ENCODE measurements around the gene CHRNA10. TPM values are rescaled to one million over a fixed set of nuclear protein-coding genes. Genes with fewer than 3 reads are reported as not detected.

Gene CHRNA10
- total and polyA plus RNA-seq, 2 experiments from 2014 or later, result 0.53 TPM; not detected in 1

DNA sequence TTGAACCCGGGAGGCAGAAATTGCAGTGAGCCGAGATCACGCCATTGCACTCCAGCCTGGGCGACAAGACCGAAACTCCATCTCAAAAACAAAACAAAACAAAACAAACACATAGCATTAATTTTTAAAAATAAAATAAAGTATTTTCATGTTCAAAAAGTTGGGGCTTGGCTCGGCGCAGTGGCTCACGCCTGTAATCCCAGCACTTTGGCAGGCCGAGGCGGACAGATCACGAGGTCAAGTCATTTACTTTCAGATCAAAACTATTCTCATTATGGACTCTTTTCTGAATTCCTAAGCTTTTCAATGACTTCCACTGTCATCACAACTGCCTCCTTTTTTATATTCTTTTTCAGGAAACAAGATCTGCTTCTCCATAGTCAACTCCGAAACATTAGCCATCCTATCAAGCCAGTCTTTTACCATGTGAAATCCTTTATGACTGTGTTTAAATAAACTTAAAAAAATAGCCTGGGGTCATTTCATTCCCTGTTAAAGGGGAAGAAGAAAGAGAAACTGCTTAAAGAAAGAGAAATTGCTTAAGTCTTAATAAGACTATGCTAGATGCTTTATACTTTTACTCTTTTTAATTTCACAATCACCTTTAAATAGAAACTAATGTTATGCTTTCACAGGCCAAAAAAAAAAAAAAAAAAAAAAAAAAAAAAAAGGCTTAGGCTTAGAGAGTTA lies 13.1 kb upstream of the CHRNA10 start:
- TF ChIP-seq EZH2 (IDR thresholded peaks at IDR 0.05; ENCODE audit: borderline replicate concordance), result no peak
- TF ChIP-seq, protein P1, sequence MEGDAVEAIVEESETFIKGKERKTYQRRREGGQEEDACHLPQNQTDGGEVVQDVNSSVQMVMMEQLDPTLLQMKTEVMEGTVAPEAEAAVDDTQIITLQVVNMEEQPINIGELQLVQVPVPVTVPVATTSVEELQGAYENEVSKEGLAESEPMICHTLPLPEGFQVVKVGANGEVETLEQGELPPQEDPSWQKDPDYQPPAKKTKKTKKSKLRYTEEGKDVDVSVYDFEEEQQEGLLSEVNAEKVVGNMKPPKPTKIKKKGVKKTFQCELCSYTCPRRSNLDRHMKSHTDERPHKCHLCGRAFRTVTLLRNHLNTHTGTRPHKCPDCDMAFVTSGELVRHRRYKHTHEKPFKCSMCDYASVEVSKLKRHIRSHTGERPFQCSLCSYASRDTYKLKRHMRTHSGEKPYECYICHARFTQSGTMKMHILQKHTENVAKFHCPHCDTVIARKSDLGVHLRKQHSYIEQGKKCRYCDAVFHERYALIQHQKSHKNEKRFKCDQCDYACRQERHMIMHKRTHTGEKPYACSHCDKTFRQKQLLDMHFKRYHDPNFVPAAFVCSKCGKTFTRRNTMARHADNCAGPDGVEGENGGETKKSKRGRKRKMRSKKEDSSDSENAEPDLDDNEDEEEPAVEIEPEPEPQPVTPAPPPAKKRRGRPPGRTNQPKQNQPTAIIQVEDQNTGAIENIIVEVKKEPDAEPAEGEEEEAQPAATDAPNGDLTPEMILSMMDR (IDR thresholded peaks at IDR 0.05; ENCODE audit: poor library complexity), result no peak
- no peak for TF ChIP-seq EZH2phosphoT487 (IDR thresholded peaks at IDR 0.05; ENCODE audit: low read depth, severe bottlenecking, unreplicated experiment)
- no peak overlapping the region for H3K27ac ChIP-seq

GRCh38 chr11:3683039-3683438 lies 11.9 kb upstream of the CHRNA10 start:
- no peaks in the 10 kb centered on the region for H3K4me1 ChIP-seq (ENCODE audit: insufficient read depth)
- H3K4me2 ChIP-seq, result no peak overlapping the region
- no peaks in the 10 kb centered on the region for H3K9me2 ChIP-seq (replicated peaks; ENCODE audit: insufficient read depth)
- no peak for TF ChIP-seq EZH2phosphoT487 (IDR thresholded peaks at IDR 0.05; ENCODE audit: low read depth, severe bottlenecking, unreplicated experiment)
- TF ChIP-seq, protein P1 (IDR thresholded peaks at IDR 0.05; ENCODE audit: poor library complexity), result no peak
- no peak for TF ChIP-seq EZH2 (IDR thresholded peaks at IDR 0.05; ENCODE audit: borderline replicate concordance)
- no peak for DNase-seq (ENCODE audit: low spot score)
- no peaks in the 10 kb centered on the region for H4K20me1 ChIP-seq (ENCODE audit: insufficient read depth, poor library complexity, severe bottlenecking)
- no peaks in the 10 kb centered on the region for H3K9me3 ChIP-seq (ENCODE audit: low read depth)
- no peaks in the 10 kb centered on the region for H3K36me3 ChIP-seq (replicated peaks; ENCODE audit: insufficient read depth, low read depth)
- H3K79me2 ChIP-seq, result no peaks in the 10 kb centered on the region
- H3K27me3 ChIP-seq, result no peaks in the 10 kb centered on the region
- H3K27ac ChIP-seq, result no peak overlapping the region
- H3K4me3 ChIP-seq, result no peak overlapping the region
- no peak overlapping the region for H2AFZ ChIP-seq
- WGBS (ENCODE audit: low lambda C conversion rate, missing lambda C conversion rate), result 90% methylated on average over 9 of the region's 9 CpGs

More for the DNA sequence above, 13.1 kb upstream of the CHRNA10 start:
- Histone ChIP-seq H3K4me3 (no peak overlapping the region), H3K9me2 (replicated peaks; ENCODE audit: insufficient read depth) (no peaks in the 10 kb centered on the region), H3K4me1 (ENCODE audit: insufficient read depth) (no peaks in the 10 kb centered on the region), H4K20me1 (ENCODE audit: insufficient read depth, poor library complexity, severe bottlenecking) (no peaks in the 10 kb centered on the region), H3K36me3 (replicated peaks; ENCODE audit: insufficient read depth, low read depth) (no peaks in the 10 kb centered on the region), H3K27me3 (no peaks in the 10 kb centered on the region), H3K9me3 (ENCODE audit: low read depth) (no peaks in the 10 kb centered on the region), H3K4me2 (no peak overlapping the region), H3K79me2 (no peaks in the 10 kb centered on the region), H2AFZ (no peak overlapping the region)
- DNase-seq (ENCODE audit: low spot score), result no peak
- WGBS (ENCODE audit: low lambda C conversion rate, missing lambda C conversion rate), result 96% methylated on average over 12 of the region's 12 CpGs

DNA sequence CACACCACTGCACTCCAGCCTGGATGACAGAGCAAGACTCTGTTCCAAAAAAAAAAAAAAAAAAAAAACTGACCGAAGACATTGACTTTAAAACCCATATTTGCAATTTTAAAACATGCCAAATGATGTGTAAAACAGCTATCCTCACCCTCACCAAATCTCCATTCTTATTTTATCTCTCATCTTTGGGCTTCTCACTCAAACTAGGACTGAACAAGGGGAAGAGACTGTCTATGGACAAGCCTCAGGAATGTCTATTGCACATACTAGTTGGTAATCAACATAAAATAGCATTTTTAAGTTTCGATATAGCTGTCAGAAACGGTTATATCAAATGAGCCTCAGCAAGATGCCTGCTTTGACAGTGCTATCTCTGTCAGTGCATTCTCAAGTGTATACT lies 7.9 kb upstream of the CHRNA10 start:
- Histone ChIP-seq H2AFZ (no peak overlapping the region), H3K4me1 (ENCODE audit: insufficient read depth) (no peaks in the 10 kb centered on the region), H3K9me3 (ENCODE audit: low read depth) (no peaks in the 10 kb centered on the region), H3K36me3 (replicated peaks; ENCODE audit: insufficient read depth, low read depth) (no peaks in the 10 kb centered on the region), H3K4me3 (no peak overlapping the region), H3K4me2 (no peak overlapping the region), H3K79me2 (no peaks in the 10 kb centered on the region), H3K9me2 (replicated peaks; ENCODE audit: insufficient read depth) (no peaks in the 10 kb centered on the region), H3K27ac (no peak overlapping the region), H4K20me1 (ENCODE audit: insufficient read depth, poor library complexity, severe bottlenecking) (no peaks in the 10 kb centered on the region), H3K27me3 (no peaks in the 10 kb centered on the region)
- WGBS (ENCODE audit: low lambda C conversion rate, missing lambda C conversion rate), result 97% methylated on average over 3 of the region's 3 CpGs
- DNase-seq (ENCODE audit: low spot score), result no peak
- TF ChIP-seq, protein P1 (IDR thresholded peaks at IDR 0.05; ENCODE audit: poor library complexity), result no peak
- TF ChIP-seq EZH2 (IDR thresholded peaks at IDR 0.05; ENCODE audit: borderline replicate concordance) (no peak), EZH2phosphoT487 (IDR thresholded peaks at IDR 0.05; ENCODE audit: low read depth, severe bottlenecking, unreplicated experiment) (no peak)

Measured in hepatocyte (in vitro differentiated cells).